ENCODE measurements around the gene PAK2. TPM values are rescaled to one million over a fixed set of nuclear protein-coding genes. Genes with fewer than 3 reads are reported as not detected.

The PAK2 gene
- total RNA-seq, 1 experiment from 2014 or later: 69.6 TPM

DNA sequence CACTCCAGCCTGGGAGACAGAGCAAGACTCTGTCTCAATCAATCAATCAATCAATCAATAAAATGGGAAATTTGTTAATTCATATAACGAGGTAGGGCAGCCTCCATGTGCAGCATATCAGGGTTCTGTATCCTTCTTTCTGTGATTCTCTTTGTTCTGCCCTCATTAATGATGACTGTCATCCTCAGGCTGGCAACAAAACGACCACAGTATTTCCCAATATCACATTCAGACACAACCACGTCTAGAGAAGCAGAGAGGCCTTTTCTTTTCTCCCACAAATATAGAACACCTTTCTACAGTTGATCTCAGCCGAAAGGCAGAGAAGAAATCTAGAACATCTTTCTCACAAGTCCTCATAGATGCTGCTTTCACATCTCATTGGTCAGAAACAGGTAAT is 38.9 kb upstream of the PAK2 start:
- H3K27me3 ChIP-seq (ENCODE audit: insufficient read depth, low read length): no peaks in the 10 kb centered on the region

More for the DNA sequence above, 38.9 kb upstream of the PAK2 start:
- no peak overlapping the region for H3K4me3 ChIP-seq (replicated peaks in 1 of 2; ENCODE audit: low read depth in 1 of 2, low read length in 2 of 2)
- CTCF ChIA-PET: no interaction called here
- RAD21 ChIA-PET (ENCODE audit: low non-redundant PET in 1 of 2, low total read pairs in 2 of 2, uncharacterized antibody in 2 of 2, unreplicated experiment in 2 of 2): no interaction called here
- H3K36me3 ChIP-seq (ENCODE audit: control insufficient read depth in 1 of 2, insufficient read depth in 2 of 2, low read length in 2 of 2): no peaks in the 10 kb centered on the region
- no peak for TF ChIP-seq RAD21 (IDR thresholded peaks at IDR 0.05; ENCODE audit: low read depth)
- no peak for TF ChIP-seq ELF1 (IDR thresholded peaks at IDR 0.05; ENCODE audit: borderline replicate concordance, low read depth)
- no peak for TF ChIP-seq YY1 (IDR thresholded peaks at IDR 0.05; ENCODE audit: extremely low read depth, insufficient replicate concordance, low read depth, low read length)
- TF ChIP-seq EZH2phosphoT487 (IDR thresholded peaks at IDR 0.05; ENCODE audit: borderline replicate concordance): no peak
- no peak for TF ChIP-seq CEBPB (IDR thresholded peaks at IDR 0.05; ENCODE audit: low read depth)
- TF ChIP-seq, protein P1, sequence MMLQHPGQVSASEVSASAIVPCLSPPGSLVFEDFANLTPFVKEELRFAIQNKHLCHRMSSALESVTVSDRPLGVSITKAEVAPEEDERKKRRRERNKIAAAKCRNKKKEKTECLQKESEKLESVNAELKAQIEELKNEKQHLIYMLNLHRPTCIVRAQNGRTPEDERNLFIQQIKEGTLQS (IDR thresholded peaks at IDR 0.05): no peak
- no peak for TF ChIP-seq SIN3A (IDR thresholded peaks at IDR 0.05; ENCODE audit: low read depth)
- TF ChIP-seq, protein P2, sequence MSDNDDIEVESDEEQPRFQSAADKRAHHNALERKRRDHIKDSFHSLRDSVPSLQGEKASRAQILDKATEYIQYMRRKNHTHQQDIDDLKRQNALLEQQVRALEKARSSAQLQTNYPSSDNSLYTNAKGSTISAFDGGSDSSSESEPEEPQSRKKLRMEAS (IDR thresholded peaks at IDR 0.05): no peak
- no peak for TF ChIP-seq ZFX (IDR thresholded peaks at IDR 0.05)
- TF ChIP-seq FOSL1 (IDR thresholded peaks at IDR 0.05; ENCODE audit: low read depth): no peak
- no peak for TF ChIP-seq CBX3 (IDR thresholded peaks at IDR 0.05; ENCODE audit: low read depth)
- TF ChIP-seq, protein P3, sequence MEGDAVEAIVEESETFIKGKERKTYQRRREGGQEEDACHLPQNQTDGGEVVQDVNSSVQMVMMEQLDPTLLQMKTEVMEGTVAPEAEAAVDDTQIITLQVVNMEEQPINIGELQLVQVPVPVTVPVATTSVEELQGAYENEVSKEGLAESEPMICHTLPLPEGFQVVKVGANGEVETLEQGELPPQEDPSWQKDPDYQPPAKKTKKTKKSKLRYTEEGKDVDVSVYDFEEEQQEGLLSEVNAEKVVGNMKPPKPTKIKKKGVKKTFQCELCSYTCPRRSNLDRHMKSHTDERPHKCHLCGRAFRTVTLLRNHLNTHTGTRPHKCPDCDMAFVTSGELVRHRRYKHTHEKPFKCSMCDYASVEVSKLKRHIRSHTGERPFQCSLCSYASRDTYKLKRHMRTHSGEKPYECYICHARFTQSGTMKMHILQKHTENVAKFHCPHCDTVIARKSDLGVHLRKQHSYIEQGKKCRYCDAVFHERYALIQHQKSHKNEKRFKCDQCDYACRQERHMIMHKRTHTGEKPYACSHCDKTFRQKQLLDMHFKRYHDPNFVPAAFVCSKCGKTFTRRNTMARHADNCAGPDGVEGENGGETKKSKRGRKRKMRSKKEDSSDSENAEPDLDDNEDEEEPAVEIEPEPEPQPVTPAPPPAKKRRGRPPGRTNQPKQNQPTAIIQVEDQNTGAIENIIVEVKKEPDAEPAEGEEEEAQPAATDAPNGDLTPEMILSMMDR (IDR thresholded peaks at IDR 0.05 in 2 of 3, conservative IDR thresholded peaks at IDR 0.05 in 1 of 3; ENCODE audit: borderline replicate concordance in 1 of 3, insufficient read depth in 1 of 3, low read depth in 2 of 3, low read length in 2 of 3): no peak
- TF ChIP-seq POLR2A (IDR thresholded peaks at IDR 0.05; ENCODE audit: borderline replicate concordance, extremely low read depth, insufficient read depth, insufficient read length): no peak
- POLR2A ChIA-PET: no interaction called here
- H3K9ac ChIP-seq (ENCODE audit: low read length): no peak overlapping the region
- no peaks in the 10 kb centered on the region for H3K79me2 ChIP-seq (ENCODE audit: insufficient read depth, low read length)
- DNase-seq (ENCODE audit: low read depth, low spot score): no peak
- H4K20me1 ChIP-seq (ENCODE audit: insufficient read depth): no peaks in the 10 kb centered on the region
- H3K27ac ChIP-seq (ENCODE audit: low read depth, low read length): no peak overlapping the region
- H3K9me3 ChIP-seq (ENCODE audit: control insufficient read depth in 1 of 2, insufficient read depth in 1 of 2, low read depth in 1 of 2, low read length in 2 of 2): no peaks in the 10 kb centered on the region
- intact Hi-C loops (cut with micrococcal nuclease): no loop called here
- no peak overlapping the region for H2AFZ ChIP-seq (ENCODE audit: low read depth, low read length, poor library complexity, severe bottlenecking)
- H3K4me1 ChIP-seq (ENCODE audit: control insufficient read depth in 1 of 2, insufficient read depth in 2 of 2, low read length in 2 of 2): no peaks in the 10 kb centered on the region
- H3K4me2 ChIP-seq (ENCODE audit: low read length): no peak overlapping the region
- no peak for ATAC-seq
- H3K9me2 ChIP-seq (ENCODE audit: insufficient read depth): no peaks in the 10 kb centered on the region
- no TSS peak for BruUV-seq (replicated peaks)

All from HCT116 (cell line).